ENCODE measurements around the gene MMP20. TPM values are rescaled to one million over a fixed set of nuclear protein-coding genes. Genes with fewer than 3 reads are reported as not detected.

The MMP20 gene
- total and polyA plus RNA-seq, 2 experiments from 2014 or later: not detected

GRCh38 chr11:102611291-102611690 is 13.8 kb downstream of the MMP20 start:
- H3K4me1 ChIP-seq (ENCODE audit: low read depth): no peaks in the 10 kb centered on the region
- no peak for TF ChIP-seq CTCF (IDR thresholded peaks at IDR 0.05; ENCODE audit: low read depth, low read length)

GRCh38 chr11:102610200-102610599 is 14.9 kb downstream of the MMP20 start:
- H3K27ac ChIP-seq: no peak overlapping the region

More at GRCh38 chr11:102611291-102611690, 13.8 kb downstream of the MMP20 start:
- Histone ChIP-seq H3K27ac (no peak overlapping the region), H3K27me3 (no peaks in the 10 kb centered on the region), H3K36me3 (no peaks in the 10 kb centered on the region), H3K9me3 (ENCODE audit: low read depth) (no peaks in the 10 kb centered on the region), H3K4me3 (no peak overlapping the region)
- no peak for DNase-seq (ENCODE audit: low read depth in 1 of 2, low spot score in 1 of 2)

GRCh38 chr11:102608699-102609098 is 16.4 kb downstream of the MMP20 start:
- H3K36me3 ChIP-seq: no peaks in the 10 kb centered on the region
- H3K4me1 ChIP-seq (ENCODE audit: low read depth): no peaks in the 10 kb centered on the region
- H3K9me3 ChIP-seq (ENCODE audit: low read depth): no peaks in the 10 kb centered on the region
- H3K27ac ChIP-seq: no peak overlapping the region
- H3K27me3 ChIP-seq: no peaks in the 10 kb centered on the region
- TF ChIP-seq CTCF (IDR thresholded peaks at IDR 0.05; ENCODE audit: low read depth, low read length): no peak
- DNase-seq (ENCODE audit: low read depth in 1 of 2, low spot score in 1 of 2): no peak
- H3K4me3 ChIP-seq: no peak overlapping the region

More at GRCh38 chr11:102610200-102610599, 14.9 kb downstream of the MMP20 start:
- no peak for TF ChIP-seq CTCF (IDR thresholded peaks at IDR 0.05; ENCODE audit: low read depth, low read length)
- no peaks in the 10 kb centered on the region for H3K9me3 ChIP-seq (ENCODE audit: low read depth)
- H3K4me1 ChIP-seq (ENCODE audit: low read depth): no peaks in the 10 kb centered on the region
- H3K4me3 ChIP-seq: no peak overlapping the region
- no peak for DNase-seq (ENCODE audit: low read depth in 1 of 2, low spot score in 1 of 2)
- H3K27me3 ChIP-seq: no peaks in the 10 kb centered on the region
- H3K36me3 ChIP-seq: no peaks in the 10 kb centered on the region

GRCh38 chr11:102604875-102605274 is 20.3 kb downstream of the MMP20 start:
- H3K27me3 ChIP-seq: no peaks in the 10 kb centered on the region
- H3K36me3 ChIP-seq: no peaks in the 10 kb centered on the region
- H3K4me3 ChIP-seq: no peak overlapping the region
- H3K9me3 ChIP-seq (ENCODE audit: low read depth): no peaks in the 10 kb centered on the region
- no peak for TF ChIP-seq CTCF (IDR thresholded peaks at IDR 0.05; ENCODE audit: low read depth, low read length)
- no peaks in the 10 kb centered on the region for H3K4me1 ChIP-seq (ENCODE audit: low read depth)
- no peak overlapping the region for H3K27ac ChIP-seq
- no peak for DNase-seq (ENCODE audit: low read depth in 1 of 2, low spot score in 1 of 2)

GRCh38 chr11:102604011-102604410 is 21.1 kb downstream of the MMP20 start:
- no peak for TF ChIP-seq CTCF (IDR thresholded peaks at IDR 0.05; ENCODE audit: low read depth, low read length)
- Histone ChIP-seq H3K4me1 (ENCODE audit: low read depth) (no peaks in the 10 kb centered on the region), H3K36me3 (no peaks in the 10 kb centered on the region), H3K4me3 (no peak overlapping the region), H3K9me3 (ENCODE audit: low read depth) (no peaks in the 10 kb centered on the region), H3K27ac (no peak overlapping the region), H3K27me3 (no peaks in the 10 kb centered on the region)
- no peak for DNase-seq (ENCODE audit: low read depth in 1 of 2, low spot score in 1 of 2)

GRCh38 chr11:102603576-102603975 is 21.6 kb downstream of the MMP20 start:
- Histone ChIP-seq H3K4me3 (no peak overlapping the region), H3K27ac (no peak overlapping the region), H3K36me3 (no peaks in the 10 kb centered on the region), H3K4me1 (ENCODE audit: low read depth) (no peaks in the 10 kb centered on the region), H3K9me3 (ENCODE audit: low read depth) (no peaks in the 10 kb centered on the region), H3K27me3 (no peaks in the 10 kb centered on the region)
- no peak for DNase-seq (ENCODE audit: low read depth in 1 of 2, low spot score in 1 of 2)
- no peak for TF ChIP-seq CTCF (IDR thresholded peaks at IDR 0.05; ENCODE audit: low read depth, low read length)

Measured in cardiac muscle cell (in vitro differentiated cells and primary cell).